Glutamatergic neuron (in vitro differentiated cells): ENCODE results near the gene SPECC1. TPM values are rescaled to one million over a fixed set of nuclear protein-coding genes. Genes with fewer than 3 reads are reported as not detected.

Experiments
- DNase-seq: peaks from one replicate; pipeline ENCODE4 v3.0.0; 2022
- H3K27ac Mint-ChIP-seq: one replicate; pipeline ENCODE4 v1.8.0; 2020; ENCODE audit warnings: mild to moderate bottlenecking, mixed read lengths, inconsistent platforms; ENCODE audit not compliant: unreplicated experiment
- H3K27me3 Mint-ChIP-seq: one replicate; pipeline ENCODE4 v1.8.0; 2020; ENCODE audit warnings: mild to moderate bottlenecking, moderate library complexity, mixed read lengths, inconsistent platforms; ENCODE audit not compliant: unreplicated experiment
- H3K36me3 Mint-ChIP-seq: one replicate; pipeline ENCODE4 v1.8.0; 2020; ENCODE audit warnings: mild to moderate bottlenecking, mixed read lengths, inconsistent platforms; ENCODE audit not compliant: unreplicated experiment
- H3K4me1 Mint-ChIP-seq: one replicate; pipeline ENCODE4 v1.8.0; 2020; ENCODE audit warnings: mild to moderate bottlenecking, low read depth, mixed read lengths, inconsistent platforms; ENCODE audit not compliant: unreplicated experiment
- H3K4me3 Mint-ChIP-seq: one replicate; pipeline ENCODE4 v1.8.0; 2020; ENCODE audit warnings: mild to moderate bottlenecking, mixed read lengths, inconsistent platforms; ENCODE audit not compliant: unreplicated experiment
- H3K9me3 Mint-ChIP-seq: one replicate; pipeline ENCODE4 v1.8.0; 2020; ENCODE audit warnings: mild to moderate bottlenecking, moderate library complexity, mixed read lengths, inconsistent platforms; ENCODE audit not compliant: unreplicated experiment
- CTCF ChIP-seq: fragments of 200-600 bp; sonication (generic); IDR thresholded peaks from one replicate; pipeline ENCODE4 v1.5.0; 2021; ENCODE audit not compliant: partially characterized antibody, unreplicated experiment
- total RNA-seq: library from RNA; stranded (reverse); fragmentation: NEBNext Ultra II Directional; extraction: Animal tissue kit (Norgen Biotek cat#: 25700); gene quantifications from one replicate; pipeline ENCODE4 v1.2.1, GENCODE V29; 2021; ENCODE audit not compliant: unreplicated experiment

The SPECC1 gene
- total RNA-seq, 1 donor from 2014 or later, result 60.6 TPM

DNA sequence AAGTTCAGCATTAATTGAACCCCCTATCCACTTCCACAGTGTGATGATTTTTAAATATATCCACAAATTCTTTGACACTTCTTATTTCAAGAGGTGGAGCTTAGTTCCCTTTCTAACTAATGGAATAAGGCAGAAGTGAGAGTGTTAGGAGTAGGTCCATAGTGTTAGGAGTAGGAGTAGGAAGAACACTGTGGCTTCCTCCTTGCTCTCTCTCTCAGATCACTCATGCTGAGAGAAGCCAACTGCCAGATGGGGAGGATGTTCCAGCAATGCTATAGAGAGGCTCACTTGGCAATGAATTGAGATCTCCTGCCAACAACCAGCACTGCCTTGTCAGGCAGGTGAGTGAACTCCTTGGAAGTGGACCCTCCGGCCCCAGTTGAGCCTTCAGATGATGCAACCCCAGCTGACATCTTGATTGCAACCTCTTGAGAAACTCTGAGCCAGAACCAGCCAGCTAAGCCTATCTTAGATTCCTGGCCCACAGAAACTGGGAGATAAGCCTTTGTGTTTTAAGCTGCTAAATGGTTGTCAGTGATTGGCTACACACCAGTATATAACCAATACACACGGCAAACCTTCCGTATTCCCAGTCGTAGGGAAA is 44.3 kb downstream of the SPECC1 start:
- DNase-seq, result no peak
- Mint-ChIP-seq H3K27me3 (no peaks in the 10 kb centered on the region), H3K9me3 (no peaks in the 10 kb centered on the region), H3K4me1 (no peaks in the 10 kb centered on the region), H3K4me3 (no peak overlapping the region), H3K27ac (no peak overlapping the region), H3K36me3 (no peaks in the 10 kb centered on the region)
- no peak for TF ChIP-seq CTCF

- H3K36me3 Mint-ChIP-seq, result no peaks in the 10 kb centered on the region
- H3K27ac Mint-ChIP-seq, result no peak overlapping the region
- no peak overlapping the region for H3K4me3 Mint-ChIP-seq
- H3K4me1 Mint-ChIP-seq, result peaks cover 4% of the 10 kb centered on the region
- no peaks in the 10 kb centered on the region for H3K9me3 Mint-ChIP-seq
- TF ChIP-seq CTCF, result no peak
- no peak for DNase-seq
- peaks cover 1% of the 10 kb centered on the region for H3K27me3 Mint-ChIP-seq
These were observed 50.6 kb downstream of the SPECC1 start for GRCh38 chr17:20059728-20060188.

DNA sequence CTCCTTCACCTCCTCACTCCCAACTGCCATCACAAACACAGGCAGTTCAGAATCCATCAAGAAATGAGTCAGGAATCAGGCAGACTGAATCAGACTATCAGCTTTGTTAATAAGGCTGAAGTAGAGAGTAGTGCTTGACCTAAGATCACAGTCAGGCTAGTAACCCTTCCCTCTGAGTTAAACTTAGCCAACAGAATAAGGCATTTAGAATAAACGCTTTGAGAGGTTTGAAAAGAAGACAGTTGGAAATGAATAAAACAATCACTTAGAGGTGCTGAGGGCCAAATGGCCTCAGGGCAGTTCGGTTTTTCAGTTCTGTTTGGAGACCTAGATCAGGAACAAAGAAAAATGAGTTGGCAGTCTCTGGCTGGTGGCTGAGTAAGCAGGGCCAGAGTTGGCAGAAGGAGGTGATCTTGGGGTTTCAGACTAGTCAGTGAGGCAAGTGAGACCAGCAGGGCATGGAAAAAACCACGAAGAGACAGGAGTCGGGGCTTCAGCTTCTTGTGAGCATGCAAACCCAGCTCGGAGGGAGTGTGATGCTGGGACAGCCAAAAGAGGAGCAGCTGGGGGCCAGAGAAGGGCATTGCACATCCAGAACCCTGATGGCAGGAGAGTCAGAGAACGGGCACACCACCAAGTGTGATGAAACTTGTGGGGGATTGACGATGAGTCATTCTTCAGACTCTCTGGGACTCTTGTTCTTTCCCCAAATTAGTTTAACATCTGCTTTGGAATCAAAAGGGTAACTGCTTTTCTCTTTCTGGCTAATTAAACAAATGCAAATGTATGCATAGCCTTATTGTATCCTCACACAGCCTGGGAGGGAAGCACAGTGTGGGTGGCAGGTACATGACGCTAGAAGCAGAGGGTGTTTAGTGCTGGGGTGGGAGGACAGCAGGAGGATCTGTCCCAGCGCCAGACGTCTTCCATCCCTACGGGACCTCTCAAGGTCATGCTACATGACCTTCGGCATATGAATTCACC is 54.8 kb downstream of the SPECC1 start:
- no peak for DNase-seq
- no peak for TF ChIP-seq CTCF
- no peak overlapping the region for H3K4me3 Mint-ChIP-seq
- H3K4me1 Mint-ChIP-seq, result peaks cover 4% of the 10 kb centered on the region
- no peaks in the 10 kb centered on the region for H3K36me3 Mint-ChIP-seq
- H3K27ac Mint-ChIP-seq, result peak overlapping the region; percentile 9
- H3K27me3 Mint-ChIP-seq, result peaks cover 1% of the 10 kb centered on the region
- no peaks in the 10 kb centered on the region for H3K9me3 Mint-ChIP-seq

GRCh38 chr17:20066253-20066652 is 57.1 kb downstream of the SPECC1 start:
- Mint-ChIP-seq H3K27ac (no peak overlapping the region), H3K9me3 (no peaks in the 10 kb centered on the region), H3K36me3 (no peaks in the 10 kb centered on the region), H3K4me3 (no peak overlapping the region), H3K4me1 (peaks cover 4% of the 10 kb centered on the region), H3K27me3 (peaks cover 1% of the 10 kb centered on the region)
- TF ChIP-seq CTCF, result no peak
- DNase-seq, result no peak

DNA sequence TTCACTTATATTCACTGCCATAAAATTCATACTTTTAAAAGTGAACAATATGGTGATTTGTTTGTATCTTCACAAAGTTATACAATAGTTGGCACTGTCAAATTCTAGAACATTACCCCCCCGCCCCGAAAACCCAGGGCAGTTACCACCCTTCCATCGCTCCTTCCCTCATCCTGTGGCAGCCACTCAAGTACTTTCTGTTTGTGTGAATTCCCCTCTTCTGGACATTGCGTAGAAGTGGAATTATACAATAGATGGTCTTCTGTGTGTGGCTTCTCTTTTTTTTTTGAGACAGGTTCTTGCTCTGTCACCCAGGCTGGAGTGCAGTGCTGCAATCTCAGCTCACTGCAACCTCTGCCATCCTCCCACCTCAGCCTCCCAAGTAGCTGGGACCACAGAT is 58.6 kb downstream of the SPECC1 start:
- Mint-ChIP-seq H3K9me3 (no peaks in the 10 kb centered on the region), H3K4me1 (peaks cover 4% of the 10 kb centered on the region), H3K27ac (no peak overlapping the region), H3K27me3 (no peaks in the 10 kb centered on the region), H3K4me3 (no peak overlapping the region), H3K36me3 (no peaks in the 10 kb centered on the region)
- no peak for DNase-seq
- TF ChIP-seq CTCF, result no peak
